HG03558 (cell line): Measurements from ENCODE around the gene DEPP1.

Source experiments
- ATAC-seq: cut with Tn5 transposase; IDR thresholded peaks from one replicate; pipeline ENCODE4 v1.9.1; 2021; ENCODE audit warnings: moderate number of reproducible peaks; ENCODE audit not compliant: unreplicated experiment; ENCODE audit errors: extremely low read depth

Gene DEPP1

GRCh38 chr10:44968500-44969400, 9.9 kb downstream of the DEPP1 start:
- ATAC-seq, result no peak

GRCh38 chr10:44968091-44968490, 10.5 kb downstream of the DEPP1 start:
- no peak for ATAC-seq

GRCh38 chr10:44967616-44968015, 11.0 kb downstream of the DEPP1 start:
- ATAC-seq, result no peak

- no peak for ATAC-seq
Observed at GRCh38 chr10:44966816-44967509, 11.6 kb downstream of the DEPP1 start.

GRCh38 chr10:44966129-44966815, 12.3 kb downstream of the DEPP1 start:
- no peak for ATAC-seq

- no peak for ATAC-seq
Observed at GRCh38 chr10:44965651-44966097, 12.9 kb downstream of the DEPP1 start.

- ATAC-seq, result no peak
Observed at GRCh38 chr10:44965104-44965503, 13.5 kb downstream of the DEPP1 start.

GRCh38 chr10:44963772-44964633, 14.6 kb downstream of the DEPP1 start:
- ATAC-seq, result no peak

- ATAC-seq, result no peak
Observed at GRCh38 chr10:44962870-44963738, 15.5 kb downstream of the DEPP1 start.

GRCh38 chr10:44961931-44962750, 16.5 kb downstream of the DEPP1 start:
- no peak for ATAC-seq

GRCh38 chr10:44961230-44961571, 17.4 kb downstream of the DEPP1 start:
- ATAC-seq, result no peak

GRCh38 chr10:44960482-44961229, 18.0 kb downstream of the DEPP1 start:
- no peak for ATAC-seq

GRCh38 chr10:44960088-44960460, 18.5 kb downstream of the DEPP1 start:
- ATAC-seq, result no peak

- ATAC-seq, result peak; percentile 87
Observed at GRCh38 chr10:44959247-44960087, 19.1 kb downstream of the DEPP1 start, which contains the start of gene RASSF4. RASSF4 (plus strand) TSS chr10:44959802; CDS start chr10:44970203, 10,401 bp downstream.

GRCh38 chr10:44958898-44959246, 19.7 kb downstream of the DEPP1 start:
- ATAC-seq, result no peak

GRCh38 chr10:44958196-44958897, 20.3 kb downstream of the DEPP1 start:
- no peak for ATAC-seq
